Measurements from ENCODE around the gene GRK4. TPM values are rescaled to one million over a fixed set of nuclear protein-coding genes. Genes with fewer than 3 reads are reported as not detected.
A peak's percentile ranks its signal among the peaks of the same experiment; 100 is the strongest.

The GRK4 gene
- total RNA-seq, 3 donors from 2014 or later (not counting 1 experiment from before 2014, with no cell fraction given) = 2.0 to 6.4 (median 5.1) TPM

- no peak overlapping the region for H3K4me3 Mint-ChIP-seq
- Histone ChIP-seq H3K27ac (ENCODE audit: low read length) (no peak overlapping the region), H3K4me3 (ENCODE audit: low read length) (no peak overlapping the region), H3K9me3 (ENCODE audit: control insufficient read depth, insufficient read depth, low read length) (no peaks in the 10 kb centered on the region), H3K36me3 (ENCODE audit: control insufficient read depth, insufficient read depth, low read length) (peaks cover 75% of the 10 kb centered on the region), H3K27me3 (ENCODE audit: control insufficient read depth, insufficient read depth, low read length) (no peaks in the 10 kb centered on the region), H3K4me1 (ENCODE audit: control insufficient read depth, insufficient read depth, low read length) (no peaks in the 10 kb centered on the region)
- TF ChIP-seq, protein P1, sequence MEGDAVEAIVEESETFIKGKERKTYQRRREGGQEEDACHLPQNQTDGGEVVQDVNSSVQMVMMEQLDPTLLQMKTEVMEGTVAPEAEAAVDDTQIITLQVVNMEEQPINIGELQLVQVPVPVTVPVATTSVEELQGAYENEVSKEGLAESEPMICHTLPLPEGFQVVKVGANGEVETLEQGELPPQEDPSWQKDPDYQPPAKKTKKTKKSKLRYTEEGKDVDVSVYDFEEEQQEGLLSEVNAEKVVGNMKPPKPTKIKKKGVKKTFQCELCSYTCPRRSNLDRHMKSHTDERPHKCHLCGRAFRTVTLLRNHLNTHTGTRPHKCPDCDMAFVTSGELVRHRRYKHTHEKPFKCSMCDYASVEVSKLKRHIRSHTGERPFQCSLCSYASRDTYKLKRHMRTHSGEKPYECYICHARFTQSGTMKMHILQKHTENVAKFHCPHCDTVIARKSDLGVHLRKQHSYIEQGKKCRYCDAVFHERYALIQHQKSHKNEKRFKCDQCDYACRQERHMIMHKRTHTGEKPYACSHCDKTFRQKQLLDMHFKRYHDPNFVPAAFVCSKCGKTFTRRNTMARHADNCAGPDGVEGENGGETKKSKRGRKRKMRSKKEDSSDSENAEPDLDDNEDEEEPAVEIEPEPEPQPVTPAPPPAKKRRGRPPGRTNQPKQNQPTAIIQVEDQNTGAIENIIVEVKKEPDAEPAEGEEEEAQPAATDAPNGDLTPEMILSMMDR (IDR thresholded peaks at IDR 0.05) = no peak
- H3K4me1 Mint-ChIP-seq = peaks cover 0 to 15% of the 10 kb centered on the region in 2 donors
- H3K27me3 Mint-ChIP-seq (ENCODE audit: low read depth in 2 of 2) = no peaks in the 10 kb centered on the region
- H3K9me3 Mint-ChIP-seq = no peaks in the 10 kb centered on the region
- H3K27ac Mint-ChIP-seq = peak overlapping the region in 1 of 2 donors; percentile 24
- no peak for ATAC-seq
- H3K36me3 Mint-ChIP-seq = peaks cover 33% of the 10 kb centered on the region
- DNase-seq = no peak
- WGBS (ENCODE audit: insufficient coverage) = 96% methylated on average over 11 of the region's 11 CpGs
- intact Hi-C loops (cut with micrococcal nuclease) = no loop called here
Measured at GRCh38 chr4:2949782-2950125, 13.6 kb upstream of the GRK4 start.

DNA sequence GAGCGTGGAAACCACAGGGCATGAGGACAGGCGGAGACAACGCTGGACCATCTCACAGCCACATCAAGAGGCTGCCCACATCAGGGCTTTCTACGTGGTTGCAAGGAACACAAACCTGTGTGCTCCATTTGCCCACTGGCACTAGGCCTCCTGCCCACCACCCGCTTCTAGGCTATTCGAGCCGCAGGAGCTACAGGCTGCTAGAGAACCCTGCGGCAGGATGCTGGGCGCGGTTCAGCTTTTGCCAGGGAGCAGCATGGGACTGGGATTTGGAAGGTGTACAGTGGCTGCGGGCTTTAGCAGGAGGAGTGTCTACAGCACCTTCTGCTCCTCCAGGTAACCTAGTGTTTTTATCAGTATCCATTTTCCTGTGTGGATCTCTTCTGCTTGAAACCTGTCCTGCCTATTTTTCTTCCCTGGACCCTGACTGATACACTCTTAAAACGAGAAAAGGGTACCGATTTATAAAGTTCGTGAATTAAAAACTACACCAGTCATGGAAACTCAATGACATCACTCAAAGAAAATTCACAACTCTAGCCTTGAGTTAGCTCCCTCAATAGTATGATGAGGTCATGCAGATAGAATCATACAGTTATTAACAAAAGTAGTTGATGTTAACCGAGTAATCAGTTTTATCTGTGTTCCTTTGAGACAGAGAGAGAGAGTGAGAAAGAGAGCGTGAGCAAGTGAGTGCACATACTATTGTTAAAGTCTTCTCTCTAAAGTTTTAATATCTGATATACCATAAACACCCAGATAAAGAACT lies 13.0 kb upstream of the GRK4 start:
- no peak overlapping the region for H3K4me3 Mint-ChIP-seq
- peaks cover 68% of the 10 kb centered on the region for H3K36me3 ChIP-seq (ENCODE audit: control insufficient read depth, insufficient read depth, low read length)
- H3K9me3 ChIP-seq (ENCODE audit: control insufficient read depth, insufficient read depth, low read length) = no peaks in the 10 kb centered on the region
- 90% methylated on average over 14 of the region's 16 CpGs for WGBS (ENCODE audit: insufficient coverage)
- no peak overlapping the region for H3K4me3 ChIP-seq (ENCODE audit: low read length)
- H3K27me3 Mint-ChIP-seq (ENCODE audit: low read depth in 2 of 2) = no peaks in the 10 kb centered on the region
- peak overlapping the region; percentile 6 to 24 for H3K27ac Mint-ChIP-seq
- no peaks in the 10 kb centered on the region for H3K9me3 Mint-ChIP-seq
- peaks cover 33% of the 10 kb centered on the region for H3K36me3 Mint-ChIP-seq
- H3K4me1 ChIP-seq (ENCODE audit: control insufficient read depth, insufficient read depth, low read length) = no peaks in the 10 kb centered on the region
- no peak overlapping the region for H3K27ac ChIP-seq (ENCODE audit: low read length)
- intact Hi-C loops (cut with micrococcal nuclease) = no loop called here
- DNase-seq = no peak
- TF ChIP-seq, protein P1 (IDR thresholded peaks at IDR 0.05) = no peak
- no peaks in the 10 kb centered on the region for H3K27me3 ChIP-seq (ENCODE audit: control insufficient read depth, insufficient read depth, low read length)
- no peak for ATAC-seq
- H3K4me1 Mint-ChIP-seq = peaks cover 0 to 19% of the 10 kb centered on the region in 2 donors

DNA sequence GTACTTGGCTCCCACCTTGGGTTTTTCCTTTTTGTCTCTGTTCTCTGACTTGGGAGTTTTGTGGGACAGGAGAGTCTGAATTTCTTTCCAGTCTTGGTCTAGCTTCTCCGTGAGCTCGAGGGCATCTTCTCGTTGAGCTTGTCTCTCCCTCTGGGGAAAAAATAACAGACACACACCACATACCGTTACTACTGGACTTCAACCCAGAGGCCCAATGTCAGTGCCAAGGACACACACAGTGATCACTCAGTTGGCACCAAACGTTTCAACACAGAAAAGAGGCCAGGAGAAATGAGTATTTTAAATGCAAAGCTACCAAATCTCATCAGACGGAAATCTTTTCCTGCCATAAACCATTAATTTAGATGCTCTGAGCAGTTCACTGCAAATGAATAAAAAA lies 9.9 kb upstream of the GRK4 start:
- peak overlapping the region; percentile 76 to 77 for H3K27ac Mint-ChIP-seq
- H3K4me3 ChIP-seq (ENCODE audit: low read length) = no peak overlapping the region
- DNase-seq = no peak
- H3K9me3 Mint-ChIP-seq = no peaks in the 10 kb centered on the region
- ATAC-seq = no peak
- H3K27me3 Mint-ChIP-seq (ENCODE audit: low read depth in 2 of 2) = no peaks in the 10 kb centered on the region
- intact Hi-C loops (cut with micrococcal nuclease) = no loop called here
- H3K4me1 ChIP-seq (ENCODE audit: control insufficient read depth, insufficient read depth, low read length) = no peaks in the 10 kb centered on the region
- 88% methylated on average over 6 of the region's 6 CpGs for WGBS (ENCODE audit: insufficient coverage)
- H3K4me1 Mint-ChIP-seq = peaks cover 12 to 21% of the 10 kb centered on the region in 2 donors
- peaks cover 73% of the 10 kb centered on the region for H3K36me3 ChIP-seq (ENCODE audit: control insufficient read depth, insufficient read depth, low read length)
- TF ChIP-seq, protein P1 (IDR thresholded peaks at IDR 0.05) = no peak
- H3K9me3 ChIP-seq (ENCODE audit: control insufficient read depth, insufficient read depth, low read length) = no peaks in the 10 kb centered on the region
- H3K4me3 Mint-ChIP-seq = no peak overlapping the region
- peaks cover 34% of the 10 kb centered on the region for H3K36me3 Mint-ChIP-seq
- no peaks in the 10 kb centered on the region for H3K27me3 ChIP-seq (ENCODE audit: control insufficient read depth, insufficient read depth, low read length)
- H3K27ac ChIP-seq (ENCODE audit: low read length) = no peak overlapping the region
